Jurkat, Clone E6-1 (cell line): ENCODE data around the gene SPRTN.
"Not testable (repeated sequence)": the region's sequence is repeated elsewhere in the genome, so short reads cannot be mapped to it uniquely, and the experiment has no call there.

ENCODE experiments used
- DNase-seq: peaks from one replicate; pipeline ENCODE4 v3.0.0-alpha.2; 2011; ENCODE audit warnings: low read depth, low spot score
- H3K4me3 ChIP-seq: 2 replicates; pipeline ENCODE4 v1.5.1; 2011; ENCODE audit warnings: mild to moderate bottlenecking, low read length, control low read depth, moderate library complexity

SPRTN gene

DNA sequence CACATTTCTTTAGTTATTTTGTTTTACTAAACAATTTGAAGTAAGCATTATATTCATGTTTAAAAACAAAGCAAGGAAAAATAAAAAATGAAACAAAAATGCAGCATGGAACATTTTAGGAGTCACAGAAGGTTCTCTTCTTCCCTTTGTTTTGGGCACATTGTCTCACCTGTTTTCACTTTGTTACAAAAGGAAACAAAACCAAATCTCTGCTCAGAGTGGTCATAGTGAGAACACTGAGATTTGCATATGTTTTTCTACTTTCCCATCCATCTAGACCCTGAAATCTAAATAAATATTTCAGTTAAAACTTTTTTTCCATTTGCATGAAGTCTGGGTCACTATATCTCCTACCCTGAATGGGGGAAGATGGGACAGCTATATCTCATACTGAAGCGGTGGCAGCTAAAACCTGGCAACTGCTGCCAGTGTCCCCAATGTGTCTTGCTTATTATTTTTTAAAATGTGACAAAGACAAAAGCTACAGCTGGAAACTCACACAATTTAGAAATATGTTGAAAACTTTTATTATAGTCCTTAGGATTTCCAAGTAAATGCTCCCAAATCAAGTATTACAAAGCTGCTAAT, 3.9 kb upstream of the SPRTN start:
- H3K4me3 ChIP-seq, result no peak overlapping the region
- DNase-seq, result no peak

DNA sequence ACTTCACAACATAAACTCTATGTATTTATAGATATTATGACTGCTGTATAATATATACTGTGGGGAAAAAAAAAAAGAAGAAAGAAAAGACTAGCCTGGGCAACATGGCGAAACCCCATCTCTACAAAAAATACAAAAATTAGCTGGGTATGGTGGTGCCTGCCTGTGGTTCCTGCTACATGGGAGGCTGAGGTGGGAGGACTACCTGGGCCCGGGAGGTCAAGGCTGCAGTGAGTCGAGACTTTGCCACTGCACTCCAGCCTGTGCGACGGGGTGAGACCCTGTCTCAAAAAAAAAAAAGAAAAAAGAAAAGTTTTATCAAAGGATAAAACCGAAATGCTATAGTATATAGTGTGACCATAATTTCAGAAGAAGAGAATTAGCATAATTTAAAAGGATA, 3.1 kb upstream of the SPRTN start:
- no peak for DNase-seq
- H3K4me3 ChIP-seq, result no peak overlapping the region

DNA sequence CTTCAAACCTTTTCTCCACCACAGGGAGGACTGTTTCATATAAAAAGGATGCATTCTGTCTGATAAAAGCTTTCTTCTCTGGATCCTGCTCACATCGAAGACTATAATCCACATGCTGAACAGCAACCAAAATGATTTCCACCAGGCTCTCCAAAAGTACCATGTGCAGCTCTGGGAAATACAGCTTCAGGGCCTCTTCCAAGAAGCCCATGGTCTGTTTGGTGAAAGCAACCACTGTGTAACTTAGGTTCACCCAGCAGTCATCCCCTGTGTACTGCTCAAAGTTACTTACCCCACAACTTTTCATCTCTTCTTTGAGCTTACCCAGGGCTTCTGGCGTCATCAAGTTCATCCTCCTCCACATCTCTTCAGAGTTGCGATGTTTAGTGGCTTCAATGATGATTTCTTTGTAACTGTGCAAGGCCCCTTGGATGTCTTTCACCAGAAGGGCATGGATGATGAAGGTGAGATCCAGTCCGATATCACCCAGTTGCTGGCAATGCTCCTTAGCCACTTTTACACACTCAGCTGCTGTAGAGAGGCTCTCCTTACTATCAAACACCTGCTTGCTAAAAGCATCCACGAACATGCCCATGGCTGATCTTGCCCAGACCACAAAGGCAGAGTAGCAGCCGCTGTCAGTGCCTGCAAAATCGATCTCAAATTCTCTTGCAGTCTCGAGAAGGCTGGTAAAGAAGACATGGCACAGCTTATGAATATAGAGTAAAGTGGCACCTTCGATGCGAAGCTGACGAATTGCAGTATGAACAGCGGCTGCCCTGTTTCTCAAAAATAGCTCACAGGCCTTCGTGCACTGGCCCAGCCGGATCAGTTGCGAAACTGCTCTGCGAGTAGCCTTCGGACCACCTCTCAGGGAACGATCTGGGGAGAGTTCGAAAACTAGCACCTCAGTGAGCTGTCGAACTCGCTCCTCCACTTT, 2.2 kb upstream of the SPRTN start:
- DNase-seq, result no peak
- H3K4me3 ChIP-seq, result peak overlapping the region; percentile 98

DNA sequence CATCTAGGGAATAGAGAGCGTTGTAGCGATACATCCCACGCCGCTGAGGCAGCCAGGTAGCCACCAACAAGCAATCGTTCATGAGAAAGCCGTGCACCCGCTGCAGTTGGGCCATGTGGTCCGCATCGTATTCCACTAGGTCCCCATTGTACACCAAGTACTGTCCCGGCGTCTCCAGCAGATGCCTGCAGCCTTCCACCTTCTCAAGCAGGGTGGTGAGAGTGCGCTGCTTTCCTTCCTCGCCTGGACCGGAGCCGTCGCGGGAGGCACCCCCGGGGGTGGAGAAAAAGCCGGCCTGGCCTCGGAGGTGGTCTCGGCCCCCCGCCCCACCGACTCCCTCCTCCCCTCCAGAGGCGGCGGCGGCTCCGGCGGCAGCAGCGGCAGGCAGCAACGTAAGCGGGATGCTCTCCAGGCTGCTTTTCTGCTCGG, 1.0 kb upstream of the SPRTN start:
- peak overlapping the region; percentile 98 for H3K4me3 ChIP-seq
- DNase-seq, result no peak

DNA sequence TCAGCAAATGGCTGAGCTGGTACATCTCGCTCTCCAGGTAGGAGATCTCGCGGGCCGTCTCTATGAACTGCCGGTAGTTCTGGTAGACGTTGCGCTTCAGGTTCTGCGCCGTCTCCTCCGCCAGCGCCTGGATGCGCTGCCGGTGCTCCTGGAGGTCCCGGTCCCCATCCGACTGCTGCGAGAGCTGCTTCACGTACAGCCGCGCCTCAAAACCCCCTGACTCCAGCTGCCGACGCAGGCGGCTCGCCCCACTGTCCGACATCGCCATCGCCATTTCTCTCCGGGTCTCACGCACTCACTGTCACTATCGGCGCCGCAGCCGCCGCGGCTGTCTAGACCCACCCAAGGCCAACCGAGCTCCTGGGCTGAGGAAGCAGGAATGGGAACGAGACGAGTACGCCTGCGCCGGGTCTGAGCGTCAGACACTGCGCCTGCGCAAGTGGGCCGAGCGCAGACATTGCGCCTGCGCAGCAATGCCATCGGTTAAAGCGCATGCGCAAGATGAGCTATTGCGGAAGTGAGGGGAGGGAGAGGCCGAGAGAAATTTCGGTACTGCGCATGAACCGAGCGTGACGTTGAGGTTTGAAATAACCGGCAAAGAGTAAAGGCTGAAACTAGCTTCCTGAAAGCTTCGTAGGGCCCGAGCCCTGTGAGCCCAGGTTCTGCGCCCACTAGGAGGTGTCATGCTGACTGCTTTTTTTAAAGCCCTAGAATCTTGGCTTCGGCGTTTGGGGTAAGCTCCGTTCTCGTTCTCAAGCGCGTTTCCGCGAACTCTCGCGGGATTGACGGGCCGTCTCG, 422 bp upstream of the SPRTN start, which contains the start of gene EXOC8:
TSS of gene EXOC8 (minus strand) at position 381 of the 798 bp plus-strand sequence. CDS start at position 274, 107 bp downstream.
- peak; percentile 96 for DNase-seq
- H3K4me3 ChIP-seq, result peak within 1 kb of the TSS; percentile 98

DNA sequence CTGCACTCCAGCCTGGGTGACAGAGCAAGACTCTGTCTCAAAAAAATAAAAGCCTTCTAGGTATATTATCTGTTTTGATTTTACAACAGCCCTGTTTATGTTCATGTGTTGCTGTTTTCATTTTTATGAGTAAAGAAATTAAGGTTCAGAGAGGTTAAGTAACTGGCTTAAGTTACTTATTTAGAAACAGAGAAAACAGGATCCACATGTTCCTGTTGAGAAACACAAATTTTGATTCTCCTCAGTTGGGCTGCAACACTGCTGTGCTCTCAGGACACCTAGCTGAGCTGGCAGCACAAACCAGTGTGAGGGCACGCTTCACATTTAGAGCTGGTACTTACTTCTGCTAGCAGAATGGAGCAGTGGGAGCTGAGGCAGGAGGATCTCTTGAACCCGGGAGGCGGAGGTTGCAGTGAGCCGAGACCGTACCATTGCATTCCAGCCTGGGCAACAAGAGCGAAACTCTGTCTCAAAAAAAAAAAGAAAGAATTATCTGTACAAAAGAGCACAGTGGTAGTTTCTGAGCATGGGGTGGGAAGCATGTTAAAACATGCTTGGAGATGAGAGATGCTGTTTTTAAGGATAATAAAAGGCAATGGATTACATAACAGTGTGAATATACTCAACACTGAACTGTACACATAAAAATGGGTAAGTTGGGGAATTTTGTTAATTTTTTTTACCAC, 2.4 kb downstream of the SPRTN start:
- no peak for DNase-seq
- no peak overlapping the region for H3K4me3 ChIP-seq

DNA sequence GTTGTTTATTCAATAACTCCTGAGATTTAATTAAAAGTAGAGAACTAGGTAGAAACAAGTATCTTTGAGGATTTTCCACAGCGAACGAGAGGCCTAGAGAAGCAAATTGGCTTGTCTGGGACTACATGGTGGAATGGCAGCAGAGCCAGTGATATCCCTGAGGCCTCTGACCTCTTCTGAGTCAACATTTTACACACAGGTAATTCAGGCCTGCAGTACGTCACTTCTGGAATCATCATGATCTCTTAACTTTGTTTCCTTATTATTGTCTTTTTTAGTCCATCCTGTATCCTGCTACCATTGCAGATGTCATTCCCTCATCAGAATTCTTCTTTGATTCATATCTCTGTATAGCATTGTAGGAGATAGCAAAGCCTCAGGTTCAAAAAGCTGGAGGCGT, 9.9 kb downstream of the SPRTN start:
- no peak overlapping the region for H3K4me3 ChIP-seq
- no peak for DNase-seq

DNA sequence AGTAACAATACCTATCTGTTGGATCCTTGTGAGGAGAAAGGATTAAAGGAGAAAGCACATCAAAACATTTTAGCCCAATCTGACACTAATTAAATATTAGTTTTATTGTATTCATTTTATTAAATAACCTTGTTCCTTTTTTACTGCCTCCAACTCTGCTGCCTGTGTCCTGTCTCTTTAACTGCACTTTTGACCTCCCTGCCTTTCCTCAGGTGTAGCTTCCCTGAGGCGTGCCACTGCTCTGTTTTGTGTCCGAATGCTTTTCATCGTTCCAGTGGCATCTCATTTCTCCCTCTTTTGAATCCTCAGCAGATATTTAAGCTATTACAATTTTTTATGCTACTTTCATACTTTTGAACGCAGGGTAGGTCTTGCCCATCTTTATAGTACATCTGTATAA, 10.3 kb downstream of the SPRTN start:
- H3K4me3 ChIP-seq, result no peak overlapping the region
- DNase-seq, result no peak

DNA sequence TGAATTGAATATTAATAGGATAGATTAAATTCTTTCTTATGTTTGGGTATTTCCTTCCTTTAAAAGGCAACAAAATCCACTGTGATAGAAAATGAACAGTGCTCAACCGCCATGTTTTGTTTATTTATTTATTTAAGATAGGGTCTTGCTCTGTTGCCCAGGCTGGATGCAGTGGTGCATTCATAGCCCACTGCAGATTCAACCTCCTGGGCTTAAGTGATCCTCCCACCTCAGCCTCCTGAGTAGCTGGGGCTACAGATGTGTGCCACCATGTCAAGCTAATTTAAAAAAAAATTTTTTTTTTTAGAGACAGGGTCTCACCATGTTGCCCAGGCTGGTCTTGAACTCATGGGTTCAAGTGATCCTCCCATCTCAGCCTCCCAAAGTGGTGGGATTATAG, 10.8 kb downstream of the SPRTN start:
- DNase-seq, H3K4me3 ChIP-seq: not testable (repeated sequence)

DNA sequence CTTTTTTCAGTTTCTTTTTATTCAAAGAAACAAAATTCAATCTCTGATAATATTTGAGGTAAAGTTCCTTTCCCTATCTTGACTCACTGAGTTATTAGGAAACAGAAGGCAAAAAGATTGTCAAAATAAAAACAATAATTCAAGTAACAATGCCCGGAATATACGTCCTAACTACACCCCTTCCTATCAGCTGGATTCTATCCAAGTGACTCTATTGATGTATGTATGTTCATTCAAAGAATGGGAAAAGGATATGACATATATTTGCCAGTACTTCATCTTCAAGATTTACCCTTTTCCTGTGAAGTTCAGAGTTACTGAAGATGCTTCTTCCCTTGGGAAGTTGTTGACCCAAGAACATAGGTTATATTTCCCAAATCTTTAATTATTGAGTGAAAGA, 13.7 kb downstream of the SPRTN start:
- DNase-seq, result no peak
- H3K4me3 ChIP-seq, result no peak overlapping the region

DNA sequence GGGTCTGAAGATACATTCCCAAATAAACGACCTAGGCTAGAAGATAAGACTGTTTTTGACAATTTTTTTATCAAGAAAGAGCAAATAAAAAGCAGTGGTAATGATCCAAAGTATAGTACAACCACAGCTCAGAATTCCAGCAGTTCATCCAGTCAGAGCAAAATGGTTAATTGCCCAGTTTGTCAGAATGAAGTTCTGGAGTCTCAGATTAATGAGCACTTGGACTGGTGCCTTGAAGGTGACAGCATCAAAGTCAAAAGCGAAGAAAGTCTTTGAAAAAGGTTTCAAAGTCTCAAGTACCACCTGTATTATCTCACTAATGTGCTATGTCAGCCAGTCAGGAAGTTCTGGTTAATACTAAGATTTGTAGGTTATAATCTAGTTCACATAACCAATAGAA, 15.0 kb downstream of the SPRTN start:
- no peak overlapping the region for H3K4me3 ChIP-seq
- no peak for DNase-seq

DNA sequence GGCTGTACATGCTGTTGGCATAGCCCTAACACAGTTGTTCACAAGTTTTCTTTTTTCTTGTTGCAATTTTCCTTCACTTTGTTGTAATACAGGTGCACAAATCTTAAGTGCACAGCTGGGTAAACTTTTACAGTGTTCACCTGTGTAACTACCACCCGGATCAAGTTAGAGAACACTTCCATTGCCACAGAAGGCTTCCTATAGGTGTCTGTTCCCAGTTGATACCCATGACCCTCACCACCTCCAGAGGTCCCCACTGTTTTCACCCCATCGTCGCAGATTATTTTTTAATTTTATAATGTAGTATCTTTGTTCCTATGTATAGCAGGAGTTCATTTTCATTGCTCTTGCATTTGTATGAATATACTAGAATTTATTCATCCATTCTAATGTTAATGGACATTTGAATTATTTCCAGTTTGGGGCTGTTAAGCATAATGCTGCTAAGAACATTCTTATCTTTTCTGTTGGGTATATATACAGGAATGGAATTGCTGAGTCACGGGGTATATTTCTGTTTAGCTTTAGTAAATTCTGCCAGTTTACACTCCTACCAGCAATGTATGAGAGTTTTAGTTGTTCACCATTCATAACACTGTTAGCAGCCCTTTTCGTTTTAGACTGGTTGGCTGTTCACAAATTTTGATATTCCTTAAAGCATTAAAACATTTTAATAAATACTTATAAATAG, 16.4 kb downstream of the SPRTN start:
- no peak for DNase-seq
- no peak overlapping the region for H3K4me3 ChIP-seq

DNA sequence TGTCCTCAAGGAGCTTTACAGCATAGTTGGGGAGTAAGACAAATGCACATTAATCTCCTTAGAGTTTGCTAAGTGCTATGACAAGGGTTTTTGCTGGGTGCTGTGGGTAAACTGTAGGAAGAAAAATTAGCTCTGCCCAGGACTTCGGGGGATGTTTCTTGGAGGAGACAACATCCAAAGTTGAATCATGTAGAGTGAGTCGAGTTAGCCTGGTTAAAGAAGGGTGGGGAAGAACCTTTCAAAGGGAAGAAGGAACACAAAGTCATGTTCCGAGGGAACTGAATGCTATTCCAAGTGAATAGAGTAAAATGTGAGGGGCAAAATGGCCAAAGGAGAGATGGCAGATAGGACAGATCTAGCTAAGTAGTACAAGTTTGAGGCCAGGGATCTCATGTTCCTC, 17.1 kb downstream of the SPRTN start:
- H3K4me3 ChIP-seq, result no peak overlapping the region
- no peak for DNase-seq

DNA sequence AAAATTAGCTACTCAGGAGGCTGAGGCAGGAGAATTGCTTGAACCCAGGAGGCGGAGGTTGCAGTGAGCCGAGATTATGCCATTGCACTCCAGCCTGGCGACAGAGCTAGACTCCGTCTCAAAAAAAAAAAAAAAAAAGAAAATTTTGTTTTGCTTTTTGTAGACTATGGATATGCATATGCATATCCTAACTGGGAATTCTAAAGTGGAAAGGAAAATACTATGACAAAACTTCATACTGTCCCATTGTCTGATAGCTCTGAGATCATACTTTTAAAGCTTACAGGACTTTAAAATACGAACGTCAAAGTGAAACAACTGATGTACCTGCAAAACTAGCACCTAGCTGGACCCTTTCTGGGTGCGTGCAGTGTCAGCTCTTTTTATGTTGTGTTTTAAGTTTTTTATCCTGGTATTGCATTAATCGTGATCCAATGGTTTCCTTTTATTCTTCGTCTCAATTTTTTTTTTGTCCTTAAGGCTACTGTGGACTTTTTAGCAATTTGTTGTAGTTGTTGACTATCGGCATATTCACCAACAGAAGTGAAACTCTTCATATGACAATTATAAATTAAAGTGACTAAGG, 19.2 kb downstream of the SPRTN start:
- DNase-seq, result no peak
- H3K4me3 ChIP-seq, result no peak overlapping the region

DNA sequence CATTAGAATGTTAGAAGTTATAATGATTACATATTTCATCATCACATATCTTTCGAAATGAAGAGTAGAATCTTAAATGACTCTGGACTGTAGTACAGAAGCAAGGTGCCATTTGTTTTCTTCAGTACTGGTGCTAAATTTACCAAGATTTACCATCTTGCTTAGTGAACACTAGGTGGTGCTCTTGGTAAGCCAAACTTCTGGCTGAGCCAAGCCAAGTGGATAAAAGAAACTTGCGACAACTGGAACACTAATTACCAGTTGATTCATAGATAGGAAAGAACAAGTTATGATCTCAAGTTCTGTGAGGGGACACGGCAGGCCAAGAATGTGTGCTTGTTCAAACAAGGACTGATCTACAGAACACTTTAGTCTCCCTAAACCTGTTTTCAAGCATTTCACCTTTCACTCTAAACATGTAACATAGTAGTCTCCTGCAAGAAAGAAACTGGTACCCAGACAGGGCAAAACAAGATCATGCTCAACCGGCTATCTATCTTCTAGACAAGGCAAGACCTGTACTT, 19.8 kb downstream of the SPRTN start:
- no peak overlapping the region for H3K4me3 ChIP-seq
- peak; percentile 56 for DNase-seq

DNA sequence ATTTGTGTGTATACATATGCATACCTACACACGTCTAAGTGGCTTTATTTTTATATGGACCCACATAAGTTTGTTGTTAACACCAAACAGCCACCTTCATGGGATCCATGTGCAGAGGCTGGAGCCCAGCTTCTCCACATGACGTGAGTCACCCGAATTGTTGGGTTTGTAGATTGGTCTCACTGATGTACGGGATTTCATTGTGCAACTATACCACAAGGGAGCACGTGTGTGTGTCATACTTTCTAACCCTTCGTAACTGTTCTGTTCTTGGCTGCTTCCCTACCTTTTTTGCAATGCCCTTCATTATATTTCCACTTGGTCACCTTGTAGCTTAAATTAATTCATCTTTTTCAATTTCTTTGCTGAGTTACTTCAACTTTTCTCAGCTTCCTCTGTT, 21.0 kb downstream of the SPRTN start:
- DNase-seq, result no peak
- H3K4me3 ChIP-seq, result no peak overlapping the region

DNA sequence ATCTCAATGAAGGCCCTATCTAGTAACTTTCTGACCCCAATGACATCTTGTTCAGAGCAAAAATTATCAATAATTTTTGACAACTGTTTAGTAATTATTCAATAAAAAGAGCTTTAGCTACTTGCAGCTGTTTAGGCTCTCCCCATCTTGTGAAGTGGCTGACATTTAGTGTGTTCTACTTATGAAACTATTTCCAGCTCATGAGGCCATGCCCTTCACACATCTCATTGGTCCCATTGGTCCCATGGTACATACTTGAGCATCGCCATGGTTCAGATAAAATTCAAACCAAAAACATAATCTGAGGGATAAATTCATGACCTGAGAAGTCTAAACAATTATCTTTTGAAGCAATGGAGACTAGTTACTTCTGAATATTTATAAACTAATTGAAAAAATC, 24.2 kb downstream of the SPRTN start:
- H3K4me3 ChIP-seq, result no peak overlapping the region
- no peak for DNase-seq

DNA sequence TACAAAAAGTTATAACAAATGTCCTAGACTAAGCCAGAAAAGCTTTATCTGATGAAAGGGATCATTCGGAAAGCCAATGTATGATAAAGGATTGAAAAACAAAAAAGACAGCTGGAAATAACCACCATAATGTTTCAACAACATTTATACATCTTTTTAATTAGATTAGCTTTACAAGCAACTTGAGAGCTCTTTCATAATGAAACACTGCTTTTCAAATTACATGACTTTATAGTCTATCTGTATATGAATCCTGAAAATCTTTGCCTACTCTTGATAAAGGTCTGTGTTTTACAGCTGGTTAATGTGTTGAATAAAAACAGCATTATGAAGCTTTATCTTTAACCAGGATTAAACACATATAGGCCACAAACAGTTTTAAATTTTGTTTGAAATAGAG, 25.5 kb downstream of the SPRTN start:
- no peak overlapping the region for H3K4me3 ChIP-seq
- DNase-seq, result no peak
